OCI-LY1 (cell line): ENCODE measurements around the gene PAGR1.

Source experiments
- CTCF ChIP-seq: fragments of 200-600 bp; sonication (generic), shearing (Covaris generic); IDR thresholded peaks from 2 replicates; pipeline ENCODE4 v1.5.1; 2017; ENCODE audit warnings: mild to moderate bottlenecking, antibody characterized with exemption, low read length, moderate library complexity, mixed read lengths
- EZH2 ChIP-seq: fragments of 200-600 bp; sonication (generic), shearing (Covaris generic); IDR thresholded peaks from 2 replicates; pipeline ENCODE4 v1.8.0; 2017; ENCODE audit warnings: borderline replicate concordance, mixed run types, mild to moderate bottlenecking, antibody characterized with exemption, low read length, moderate library complexity, mixed read lengths

- TF ChIP-seq CTCF (no peak), EZH2 (no peak)
Measured at GRCh38 chr16:29815032-29815721, 775 bp upstream of the PAGR1 start.
